DOHH2 (cell line): ENCODE results near the gene MACROD2.
"Not testable (repeated sequence)": the region's sequence is repeated elsewhere in the genome, so short reads cannot be mapped to it uniquely, and the experiment has no call there.

Source experiments
- H3F3A ChIP-seq: fragments of 200-600 bp; sonication (generic), shearing (Covaris generic); 2 replicates; pipeline ENCODE4 v1.6.0; 2016; ENCODE audit warnings: antibody characterized with exemption, mild to moderate bottlenecking; ENCODE audit not compliant: control insufficient read depth, insufficient read depth
- H3K27ac ChIP-seq: fragments of 200-600 bp; sonication (generic); 2 replicates; pipeline ENCODE4 v1.5.1; 2014; ENCODE audit warnings: low read depth, mild to moderate bottlenecking, low read length, moderate library complexity
- H3K27me3 ChIP-seq: fragments of 200-600 bp; sonication (generic); 2 replicates; pipeline ENCODE4 v1.6.1; 2014; ENCODE audit warnings: mild to moderate bottlenecking, low read length, mixed read lengths; ENCODE audit not compliant: control insufficient read depth
- H3K36me3 ChIP-seq: fragments of 200-600 bp; sonication (generic); 2 replicates; pipeline ENCODE4 v1.6.1; 2014; ENCODE audit warnings: mild to moderate bottlenecking, low read length, moderate library complexity, mixed read lengths; ENCODE audit not compliant: control insufficient read depth
- H3K4me1 ChIP-seq: fragments of 200-600 bp; sonication (generic); 2 replicates; pipeline ENCODE4 v1.6.1; 2014; ENCODE audit warnings: mild to moderate bottlenecking, low read length, mixed read lengths; ENCODE audit not compliant: control insufficient read depth
- H3K4me2 ChIP-seq: fragments of 200-600 bp; sonication (generic); 2 replicates; pipeline ENCODE4 v1.6.0; 2014; ENCODE audit warnings: mild to moderate bottlenecking, low read length, moderate library complexity
- H3K4me3 ChIP-seq: fragments of 200-600 bp; sonication (generic); 2 replicates; pipeline ENCODE4 v1.5.1; 2014; ENCODE audit warnings: mild to moderate bottlenecking, low read length, mixed read lengths
- H3K79me2 ChIP-seq: fragments of 200-600 bp; sonication (generic); 2 replicates; pipeline ENCODE4 v1.6.1; 2014; ENCODE audit warnings: mild to moderate bottlenecking, low read length, mixed read lengths; ENCODE audit not compliant: control insufficient read depth
- H3K9me2 ChIP-seq: fragments of 200-600 bp; sonication (generic); replicated peaks from 2 replicates; pipeline ENCODE4 v1.6.1; 2014; ENCODE audit warnings: mild to moderate bottlenecking, low read length, mixed read lengths; ENCODE audit not compliant: control insufficient read depth
- H3K9me3 ChIP-seq: fragments of 200-600 bp; sonication (generic); 2 replicates; pipeline ENCODE4 v1.6.1; 2014; ENCODE audit warnings: antibody characterized with exemption, low read length, mixed read lengths; ENCODE audit not compliant: control insufficient read depth, insufficient read depth
- H4K20me1 ChIP-seq: fragments of 200-600 bp; sonication (generic); 2 replicates; pipeline ENCODE4 v1.6.0; 2014; ENCODE audit warnings: low read depth, mild to moderate bottlenecking, antibody characterized with exemption, low read length, moderate library complexity; ENCODE audit not compliant: control insufficient read depth, insufficient read depth
- EZH2phosphoT487 ChIP-seq: fragments of 200-600 bp; sonication (generic); IDR thresholded peaks from 2 replicates; pipeline ENCODE4 v1.6.1; 2017; ENCODE audit warnings: borderline replicate concordance, mild to moderate bottlenecking, antibody characterized with exemption, low read length, moderate library complexity, mixed read lengths
- TF ChIP-seq, protein P1 (sequence below): fragments of 200-600 bp; sonication (generic); IDR thresholded peaks from one replicate; pipeline ENCODE4 v1.5.1; 2014; ENCODE audit warnings: antibody characterized with exemption, mild to moderate bottlenecking, low read depth, low read length; ENCODE audit not compliant: poor library complexity, severe bottlenecking

Gene MACROD2

DNA sequence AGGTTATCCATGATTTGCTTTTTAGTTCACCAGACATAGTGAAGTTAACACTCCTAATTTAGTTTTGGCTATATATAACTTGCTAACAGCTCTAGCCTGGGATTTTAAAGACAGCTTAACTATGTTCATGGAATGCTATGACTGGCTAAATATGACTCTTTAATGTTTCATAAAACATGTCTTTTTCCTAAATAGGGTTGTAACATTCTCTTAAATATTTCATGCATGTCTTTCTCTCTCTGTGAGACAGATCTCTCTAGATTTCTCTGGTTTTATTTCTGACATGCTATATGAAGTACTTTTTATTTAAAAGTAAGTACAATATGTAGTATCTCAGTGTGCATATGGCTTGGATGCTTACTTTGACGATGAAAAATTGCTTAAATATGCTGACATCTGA is 35.7 kb downstream of the MACROD2 start:
- no peaks in the 10 kb centered on the region for H3K9me3 ChIP-seq
- H3K4me3 ChIP-seq, result no peak overlapping the region
- no peaks in the 10 kb centered on the region for H3K9me2 ChIP-seq

GRCh38 chr20:14033310-14033709 is 38.0 kb downstream of the MACROD2 start:
- Histone ChIP-seq H3K4me1 (no peaks in the 10 kb centered on the region), H3K79me2 (no peaks in the 10 kb centered on the region), H3K9me2 (no peaks in the 10 kb centered on the region), H4K20me1 (no peaks in the 10 kb centered on the region), H3F3A (no peaks in the 10 kb centered on the region), H3K4me3 (no peak overlapping the region), H3K4me2 (no peak overlapping the region), H3K9me3 (no peaks in the 10 kb centered on the region), H3K27me3 (no peaks in the 10 kb centered on the region), H3K36me3 (no peaks in the 10 kb centered on the region), H3K27ac (no peak overlapping the region)
- no peak for TF ChIP-seq EZH2phosphoT487
- TF ChIP-seq, protein P1, sequence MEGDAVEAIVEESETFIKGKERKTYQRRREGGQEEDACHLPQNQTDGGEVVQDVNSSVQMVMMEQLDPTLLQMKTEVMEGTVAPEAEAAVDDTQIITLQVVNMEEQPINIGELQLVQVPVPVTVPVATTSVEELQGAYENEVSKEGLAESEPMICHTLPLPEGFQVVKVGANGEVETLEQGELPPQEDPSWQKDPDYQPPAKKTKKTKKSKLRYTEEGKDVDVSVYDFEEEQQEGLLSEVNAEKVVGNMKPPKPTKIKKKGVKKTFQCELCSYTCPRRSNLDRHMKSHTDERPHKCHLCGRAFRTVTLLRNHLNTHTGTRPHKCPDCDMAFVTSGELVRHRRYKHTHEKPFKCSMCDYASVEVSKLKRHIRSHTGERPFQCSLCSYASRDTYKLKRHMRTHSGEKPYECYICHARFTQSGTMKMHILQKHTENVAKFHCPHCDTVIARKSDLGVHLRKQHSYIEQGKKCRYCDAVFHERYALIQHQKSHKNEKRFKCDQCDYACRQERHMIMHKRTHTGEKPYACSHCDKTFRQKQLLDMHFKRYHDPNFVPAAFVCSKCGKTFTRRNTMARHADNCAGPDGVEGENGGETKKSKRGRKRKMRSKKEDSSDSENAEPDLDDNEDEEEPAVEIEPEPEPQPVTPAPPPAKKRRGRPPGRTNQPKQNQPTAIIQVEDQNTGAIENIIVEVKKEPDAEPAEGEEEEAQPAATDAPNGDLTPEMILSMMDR, result no peak

More for the DNA sequence above, 35.7 kb downstream of the MACROD2 start:
- Histone ChIP-seq H3K79me2 (no peaks in the 10 kb centered on the region), H3K4me2 (no peak overlapping the region), H3K27me3 (no peaks in the 10 kb centered on the region), H3K36me3 (no peaks in the 10 kb centered on the region), H4K20me1 (no peaks in the 10 kb centered on the region), H3K27ac (no peak overlapping the region), H3K4me1 (no peaks in the 10 kb centered on the region), H3F3A (no peaks in the 10 kb centered on the region)
- TF ChIP-seq, protein P1, result no peak
- TF ChIP-seq EZH2phosphoT487, result no peak

DNA sequence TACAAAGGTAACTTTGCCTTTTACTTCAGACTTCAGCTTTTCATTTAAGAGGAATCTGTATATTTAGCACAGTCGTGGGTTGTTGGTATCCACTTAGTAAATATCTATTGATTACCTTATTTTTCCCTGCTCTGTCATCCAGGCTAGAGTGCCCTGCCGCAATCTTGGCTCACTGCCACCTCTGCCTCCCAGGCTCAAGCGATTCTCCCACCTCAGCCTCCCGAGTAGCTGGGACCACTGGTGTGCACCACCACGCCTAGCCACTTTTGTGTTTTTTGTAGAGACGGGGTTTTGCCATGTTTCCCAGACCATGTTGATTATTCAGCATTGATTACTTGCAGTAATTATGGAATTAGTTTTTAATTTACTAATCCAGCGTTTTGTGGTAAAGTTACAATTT is 41.3 kb downstream of the MACROD2 start:
- TF ChIP-seq EZH2phosphoT487, result no peak
- TF ChIP-seq, protein P1, result no peak
- Histone ChIP-seq H3K9me3 (no peaks in the 10 kb centered on the region), H3K9me2 (no peaks in the 10 kb centered on the region), H3K79me2 (no peaks in the 10 kb centered on the region), H3K36me3 (no peaks in the 10 kb centered on the region), H3K27ac (no peak overlapping the region), H3K4me2 (no peak overlapping the region), H3K4me1 (no peaks in the 10 kb centered on the region), H3K4me3 (no peak overlapping the region), H3K27me3 (no peaks in the 10 kb centered on the region), H3F3A (no peaks in the 10 kb centered on the region), H4K20me1 (no peaks in the 10 kb centered on the region)

- not testable (repeated sequence) for H3K4me1 ChIP-seq, H3K79me2 ChIP-seq, H3K4me3 ChIP-seq
These were observed 49.5 kb downstream of the MACROD2 start for GRCh38 chr20:14044712-14045276.

More at GRCh38 chr20:14044712-14045276, 49.5 kb downstream of the MACROD2 start:
- not testable (repeated sequence) for H3K9me2 ChIP-seq, H3K36me3 ChIP-seq, H3K27ac ChIP-seq, H3F3A ChIP-seq, H3K4me2 ChIP-seq, H3K27me3 ChIP-seq, H4K20me1 ChIP-seq, H3K9me3 ChIP-seq
